OCI-LY3 (cell line): ENCODE results near the gene SLC22A4.

Experiments
- H2AFZ ChIP-seq: fragments of 200-600, 300-600 bp; shearing (Covaris generic); 2 replicates; pipeline ENCODE4 v1.6.0; 2014; ENCODE audit warnings: antibody characterized with exemption, low read depth, low read length
- H3K27ac ChIP-seq: fragments of 200-600, 300-600 bp; sonication (generic); 2 replicates; pipeline ENCODE4 v1.5.1; 2014; ENCODE audit warnings: mild to moderate bottlenecking, low read length, moderate library complexity, mixed read lengths
- H3K27me3 ChIP-seq: fragments of 200-600, 300-600 bp; sonication (generic); 2 replicates; pipeline ENCODE4 v1.6.1; 2014; ENCODE audit warnings: low read depth, low read length, mixed read lengths
- H3K36me3 ChIP-seq: fragments of 200-600, 300-600 bp; sonication (generic); replicated peaks from 2 replicates; pipeline ENCODE3; 2014; ENCODE audit warnings: low read depth, low read length, mixed read lengths
- H3K4me1 ChIP-seq: fragments of 300-600, 200-600 bp; sonication (generic); 2 replicates; pipeline ENCODE4 v1.6.1; 2014; ENCODE audit warnings: low read length, mixed read lengths
- H3K4me2 ChIP-seq: fragments of 200-600, 300-600 bp; sonication (generic); 2 replicates; pipeline ENCODE4 v1.6.1; 2014; ENCODE audit warnings: low read length, mixed read lengths
- H3K4me3 ChIP-seq: fragments of 300-600, 200-600 bp; sonication (generic); 2 replicates; pipeline ENCODE4 v1.5.1; 2014; ENCODE audit warnings: antibody characterized with exemption, mild to moderate bottlenecking, low read length, moderate library complexity
- H3K79me2 ChIP-seq: fragments of 300-600, 200-600 bp; shearing (Covaris generic); 2 replicates; pipeline ENCODE4 v1.6.1; 2014; ENCODE audit warnings: mild to moderate bottlenecking, low read length, mixed read lengths
- H3K9ac ChIP-seq: fragments of 300-600, 200-600 bp; shearing (Covaris generic); 2 replicates; pipeline ENCODE4 v1.6.0; 2014; ENCODE audit warnings: mild to moderate bottlenecking, low read length, moderate library complexity
- H3K9me3 ChIP-seq: fragments of 200-600, 300-600 bp; shearing (Covaris generic); 2 replicates; pipeline ENCODE4 v1.6.1; 2014; ENCODE audit warnings: low read length, mixed read lengths; ENCODE audit not compliant: insufficient read depth
- H4K20me1 ChIP-seq: fragments of 200-600, 300-600 bp; sonication (generic); 2 replicates; pipeline ENCODE4 v1.6.1; 2016; ENCODE audit warnings: low read length, mixed read lengths; ENCODE audit not compliant: insufficient read depth
- CTCF ChIP-seq: fragments of 200-600, 300-600 bp; sonication (generic); IDR thresholded peaks from 2 replicates; pipeline ENCODE4 v1.5.1; 2014; ENCODE audit warnings: antibody characterized with exemption, low read length, low read depth
- EZH2phosphoT487 ChIP-seq: fragments of 200-600 bp; shearing (Covaris generic); IDR thresholded peaks from 2 replicates; pipeline ENCODE4 v1.6.1; 2018; ENCODE audit warnings: antibody characterized with exemption, mixed run types, low read depth

SLC22A4 gene

GRCh38 chr5:132375957-132376356, 81.8 kb downstream of the SLC22A4 start:
- no peak overlapping the region for H3K9ac ChIP-seq
- TF ChIP-seq CTCF = no peak
- TF ChIP-seq EZH2phosphoT487 = no peak
- no peaks in the 10 kb centered on the region for H3K36me3 ChIP-seq
- no peaks in the 10 kb centered on the region for H3K27me3 ChIP-seq
- H3K4me2 ChIP-seq = no peak overlapping the region
- no peaks in the 10 kb centered on the region for H4K20me1 ChIP-seq
- no peaks in the 10 kb centered on the region for H3K4me1 ChIP-seq
- no peak overlapping the region for H3K4me3 ChIP-seq
- no peak overlapping the region for H3K27ac ChIP-seq
- no peak overlapping the region for H2AFZ ChIP-seq
- H3K9me3 ChIP-seq = no peaks in the 10 kb centered on the region
- no peaks in the 10 kb centered on the region for H3K79me2 ChIP-seq

- H3K4me2 ChIP-seq = no peak overlapping the region
- no peak for TF ChIP-seq CTCF
- no peaks in the 10 kb centered on the region for H3K36me3 ChIP-seq
- no peaks in the 10 kb centered on the region for H3K9me3 ChIP-seq
- H3K4me3 ChIP-seq = no peak overlapping the region
- H3K79me2 ChIP-seq = no peaks in the 10 kb centered on the region
- no peaks in the 10 kb centered on the region for H4K20me1 ChIP-seq
- H2AFZ ChIP-seq = no peak overlapping the region
- H3K4me1 ChIP-seq = no peaks in the 10 kb centered on the region
- no peaks in the 10 kb centered on the region for H3K27me3 ChIP-seq
- no peak overlapping the region for H3K9ac ChIP-seq
- no peak overlapping the region for H3K27ac ChIP-seq
Observed at GRCh38 chr5:132376694-132377641, 82.8 kb downstream of the SLC22A4 start.

GRCh38 chr5:132377738-132378137, 83.5 kb downstream of the SLC22A4 start:
- H4K20me1 ChIP-seq = no peaks in the 10 kb centered on the region

GRCh38 chr5:132378580-132378979, 84.4 kb downstream of the SLC22A4 start:
- H3K4me1 ChIP-seq = no peaks in the 10 kb centered on the region
- no peaks in the 10 kb centered on the region for H3K36me3 ChIP-seq
- no peak overlapping the region for H2AFZ ChIP-seq
- no peak overlapping the region for H3K4me2 ChIP-seq
- no peak overlapping the region for H3K4me3 ChIP-seq
- H3K79me2 ChIP-seq = no peaks in the 10 kb centered on the region
- H4K20me1 ChIP-seq = no peaks in the 10 kb centered on the region
- no peak overlapping the region for H3K9ac ChIP-seq
- no peak for TF ChIP-seq EZH2phosphoT487
- TF ChIP-seq CTCF = no peak
- H3K27me3 ChIP-seq = no peaks in the 10 kb centered on the region
- no peaks in the 10 kb centered on the region for H3K9me3 ChIP-seq
- H3K27ac ChIP-seq = no peak overlapping the region

More at GRCh38 chr5:132377738-132378137, 83.5 kb downstream of the SLC22A4 start:
- TF ChIP-seq CTCF (no peak), EZH2phosphoT487 (no peak)
- Histone ChIP-seq H2AFZ (no peak overlapping the region), H3K9me3 (no peaks in the 10 kb centered on the region), H3K4me1 (no peaks in the 10 kb centered on the region), H3K27ac (no peak overlapping the region), H3K4me3 (no peak overlapping the region), H3K27me3 (no peaks in the 10 kb centered on the region), H3K4me2 (no peak overlapping the region), H3K9ac (no peak overlapping the region), H3K79me2 (no peaks in the 10 kb centered on the region), H3K36me3 (no peaks in the 10 kb centered on the region)
